Caco-2 (cell line): ENCODE data around the gene TSPAN9. TPM values are rescaled to one million over a fixed set of nuclear protein-coding genes. Genes with fewer than 3 reads are reported as not detected.
"Not testable (repeated sequence)": the region's sequence is repeated elsewhere in the genome, so short reads cannot be mapped to it uniquely, and the experiment has no call there.

Source experiments
- BruUV-seq: library from RNA; stranded (reverse); fragments of 400-500 nt; replicated peaks from 2 replicates; lab custom pipeline; 2021; lab: Mats Ljungman, UMichigan
- CTCF ChIA-PET: fragments of 300-600 bp; sonication (Branson Sonifier 250); formaldehyde crosslinking; loops from one replicate; lab custom pipeline; 2022; ENCODE audit warnings: antibody characterized with exemption; lab: Charles Lee
- POLR2A ChIA-PET: fragments of 300-600 bp; sonication (Branson Sonifier 250); formaldehyde crosslinking; loops from one replicate; lab custom pipeline; 2022; ENCODE audit warnings: antibody characterized with exemption; lab: Charles Lee
- DNase-seq, 2 experiments: peaks; one replicate each; pipeline versions ENCODE4 v3.0.0 to v3.0.0-alpha.2; 2020 to 2022
- H3K27me3 ChIP-seq: replicated peaks from 2 replicates; pipeline ENCODE4 v1.6.0; 2011; ENCODE audit warnings: low read length; ENCODE audit not compliant: control insufficient read depth, insufficient read depth
- H3K36me3 ChIP-seq: 2 replicates; pipeline ENCODE4 v1.5.1; 2011; ENCODE audit warnings: low read length; ENCODE audit not compliant: control insufficient read depth, insufficient read depth
- H3K4me1 ChIP-seq: fragments of 250-450 bp; sonication (Bioruptor Pico); 2 replicates; pipeline ENCODE4 v1.5.1; 2020; ENCODE audit warnings: mild to moderate bottlenecking
- H3K4me3 ChIP-seq: 2 replicates; pipeline ENCODE4 v1.5.1; 2011; ENCODE audit warnings: low read depth, mild to moderate bottlenecking, control low read depth, low read length
- H3K9me3 ChIP-seq: fragments of 250-450 bp; sonication (Bioruptor Pico); 2 replicates; pipeline ENCODE4 v1.5.1; 2020; ENCODE audit warnings: mild to moderate bottlenecking, moderate library complexity
- H3K27ac Mint-ChIP-seq: one replicate; pipeline ENCODE4 v1.8.0; 2022; ENCODE audit warnings: mixed read lengths; ENCODE audit not compliant: unreplicated experiment
- H3K27me3 Mint-ChIP-seq: one replicate; pipeline ENCODE4 v1.8.0; 2022; ENCODE audit warnings: mixed read lengths; ENCODE audit not compliant: insufficient read depth, unreplicated experiment
- H3K36me3 Mint-ChIP-seq: one replicate; pipeline ENCODE4 v1.8.0; 2022; ENCODE audit warnings: mild to moderate bottlenecking, mixed read lengths; ENCODE audit not compliant: insufficient read depth, unreplicated experiment
- H3K4me1 Mint-ChIP-seq: one replicate; pipeline ENCODE4 v1.8.0; 2022; ENCODE audit warnings: low read depth, mixed read lengths; ENCODE audit not compliant: unreplicated experiment
- H3K4me3 Mint-ChIP-seq: one replicate; pipeline ENCODE4 v1.8.0; 2022; ENCODE audit warnings: mild to moderate bottlenecking, moderate library complexity, mixed read lengths; ENCODE audit not compliant: unreplicated experiment
- H3K9me3 Mint-ChIP-seq: one replicate; pipeline ENCODE4 v1.8.0; 2022; ENCODE audit warnings: mixed read lengths; ENCODE audit not compliant: unreplicated experiment
- intact Hi-C: fragments of 100-400 bp; cut with micrococcal nuclease; formaldehyde crosslinking; loops from one replicate; pipeline ENCODE4 v1.10.0; 2022; ENCODE audit not compliant: unreplicated experiment
- total RNA-seq: library from RNA; stranded (reverse); gene quantifications from 2 replicates; pipeline ENCODE4 v1.2.3, GENCODE V29; 2022
- TF ChIP-seq, protein P1 (sequence below), 2 experiments: fragments of 200-600 bp in 1 of 2; IDR thresholded peaks; 1 replicate in 1 of 2; 2 replicates in 1 of 2; pipeline versions ENCODE4 v1.5.1 to v1.8.0; 2011 to 2022; ENCODE audit warnings: antibody characterized with exemption in 1 of 2, control low read depth in 1 of 2, inconsistent platforms in 1 of 2, low read depth in 1 of 2, low read length in 1 of 2, mild to moderate bottlenecking in 1 of 2, moderate library complexity in 1 of 2; ENCODE audit not compliant: insufficient read depth in 1 of 2, severe bottlenecking in 1 of 2, unreplicated experiment in 1 of 2

The TSPAN9 gene
- total RNA-seq, 1 experiment from 2014 or later = 49.1 TPM

DNA sequence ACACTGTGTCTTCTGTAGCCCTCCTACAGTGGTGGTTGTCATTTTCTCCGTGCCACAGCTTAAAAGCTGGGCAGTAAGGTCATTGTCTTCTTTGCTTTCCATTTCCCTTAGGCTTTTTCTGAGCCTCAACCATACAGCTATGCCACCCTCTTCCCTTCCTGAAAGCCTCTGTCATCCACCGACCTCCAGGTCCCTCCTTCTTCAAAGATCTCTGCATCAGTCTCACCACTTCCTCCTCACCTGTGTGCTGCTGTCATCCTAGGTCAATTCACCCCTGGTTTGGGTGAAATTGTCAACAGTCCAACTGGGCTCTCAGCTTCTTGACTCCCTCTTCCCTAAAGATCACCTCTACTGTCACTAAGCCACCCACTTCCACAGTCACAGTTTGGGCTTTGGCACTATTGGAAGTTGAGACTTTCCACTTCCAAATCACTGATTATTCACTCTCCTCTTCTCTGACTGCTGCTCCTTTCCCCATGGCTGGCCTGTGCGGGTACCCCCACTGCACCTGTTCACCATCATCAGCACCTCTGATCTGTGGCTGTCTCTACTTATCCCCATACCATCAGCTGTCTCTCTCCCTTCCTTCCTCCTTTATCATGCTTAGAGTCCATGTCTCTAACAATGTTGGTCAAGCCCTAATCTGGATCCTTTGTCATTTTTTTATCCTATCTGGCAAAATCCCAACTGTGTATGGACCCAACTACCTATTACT is 15.5 kb upstream of the TSPAN9 start:
- POLR2A ChIA-PET = no interaction called here
- H3K36me3 Mint-ChIP-seq = no peaks in the 10 kb centered on the region

GRCh38 chr12:3065300-3065699 is 11.9 kb upstream of the TSPAN9 start:
- H3K9me3 ChIP-seq = peaks cover 19% of the 10 kb centered on the region
- no peaks in the 10 kb centered on the region for H3K36me3 Mint-ChIP-seq
- H3K4me3 Mint-ChIP-seq = no peak overlapping the region
- peaks cover 7% of the 10 kb centered on the region for H3K4me1 Mint-ChIP-seq
- peaks cover 18% of the 10 kb centered on the region for H3K4me1 ChIP-seq
- peaks cover 6% of the 10 kb centered on the region for H3K27me3 Mint-ChIP-seq
- no TSS peak for BruUV-seq
- intact Hi-C loops = no loop called here
- no peaks in the 10 kb centered on the region for H3K27me3 ChIP-seq
- ChIA-PET CTCF (no interaction called here), POLR2A (interaction anchor here (0.5 kb wide), 1 partner anchor 1200 kb away, joined by 3 read pairs; no protein-coding TSS in a partner anchor)
- DNase-seq = no peak
- no peak overlapping the region for H3K4me3 ChIP-seq
- TF ChIP-seq, protein P1, sequence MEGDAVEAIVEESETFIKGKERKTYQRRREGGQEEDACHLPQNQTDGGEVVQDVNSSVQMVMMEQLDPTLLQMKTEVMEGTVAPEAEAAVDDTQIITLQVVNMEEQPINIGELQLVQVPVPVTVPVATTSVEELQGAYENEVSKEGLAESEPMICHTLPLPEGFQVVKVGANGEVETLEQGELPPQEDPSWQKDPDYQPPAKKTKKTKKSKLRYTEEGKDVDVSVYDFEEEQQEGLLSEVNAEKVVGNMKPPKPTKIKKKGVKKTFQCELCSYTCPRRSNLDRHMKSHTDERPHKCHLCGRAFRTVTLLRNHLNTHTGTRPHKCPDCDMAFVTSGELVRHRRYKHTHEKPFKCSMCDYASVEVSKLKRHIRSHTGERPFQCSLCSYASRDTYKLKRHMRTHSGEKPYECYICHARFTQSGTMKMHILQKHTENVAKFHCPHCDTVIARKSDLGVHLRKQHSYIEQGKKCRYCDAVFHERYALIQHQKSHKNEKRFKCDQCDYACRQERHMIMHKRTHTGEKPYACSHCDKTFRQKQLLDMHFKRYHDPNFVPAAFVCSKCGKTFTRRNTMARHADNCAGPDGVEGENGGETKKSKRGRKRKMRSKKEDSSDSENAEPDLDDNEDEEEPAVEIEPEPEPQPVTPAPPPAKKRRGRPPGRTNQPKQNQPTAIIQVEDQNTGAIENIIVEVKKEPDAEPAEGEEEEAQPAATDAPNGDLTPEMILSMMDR (IDR thresholded peaks at IDR 0.05; ENCODE audit: insufficient read depth in 1 of 2, low read depth in 1 of 2, low read length in 1 of 2, severe bottlenecking in 1 of 2, unreplicated experiment in 1 of 2) = no peak
- no peak overlapping the region for H3K27ac Mint-ChIP-seq
- no peaks in the 10 kb centered on the region for H3K36me3 ChIP-seq
- H3K9me3 Mint-ChIP-seq = peaks cover 9% of the 10 kb centered on the region

More for the DNA sequence above, 15.5 kb upstream of the TSPAN9 start:
- Histone ChIP-seq H3K36me3 (no peaks in the 10 kb centered on the region), H3K27me3 (no peaks in the 10 kb centered on the region), H3K9me3 (peaks cover 19% of the 10 kb centered on the region), H3K4me1 (peaks cover 18% of the 10 kb centered on the region), H3K4me3 (no peak overlapping the region)
- peaks cover 7% of the 10 kb centered on the region for H3K4me1 Mint-ChIP-seq
- peaks cover 9% of the 10 kb centered on the region for H3K9me3 Mint-ChIP-seq
- H3K27ac Mint-ChIP-seq = no peak overlapping the region
- no peak overlapping the region for H3K4me3 Mint-ChIP-seq
- peaks cover 10% of the 10 kb centered on the region for H3K27me3 Mint-ChIP-seq
- BruUV-seq = no TSS peak
- TF ChIP-seq, protein P1 (IDR thresholded peaks at IDR 0.05; ENCODE audit: insufficient read depth in 1 of 2, low read depth in 1 of 2, low read length in 1 of 2, severe bottlenecking in 1 of 2, unreplicated experiment in 1 of 2) = no peak
- intact Hi-C loops = no loop called here
- DNase-seq = no peak
- CTCF ChIA-PET = interaction anchor here (0.6 to 1.9 kb wide), 2 partner anchors 12 to 265 kb away, joined by 3 to 7 read pairs; no protein-coding TSS in a partner anchor

GRCh38 chr12:3065846-3066245 is 11.3 kb upstream of the TSPAN9 start:
- CTCF ChIA-PET, H3K27me3 Mint-ChIP-seq: not testable (repeated sequence)

More at GRCh38 chr12:3065846-3066245, 11.3 kb upstream of the TSPAN9 start:
- DNase-seq, POLR2A ChIA-PET, H3K4me3 Mint-ChIP-seq, H3K36me3 Mint-ChIP-seq, H3K4me1 Mint-ChIP-seq, H3K36me3 ChIP-seq, H3K27ac Mint-ChIP-seq, H3K4me3 ChIP-seq, intact Hi-C loops, BruUV-seq, H3K9me3 Mint-ChIP-seq, H3K27me3 ChIP-seq: not testable (repeated sequence)
- Histone ChIP-seq H3K9me3 (peaks cover 19% of the 10 kb centered on the region), H3K4me1 (peaks cover 18% of the 10 kb centered on the region)
